ENCODE data around the gene EFNA1.

EFNA1 gene

DNA sequence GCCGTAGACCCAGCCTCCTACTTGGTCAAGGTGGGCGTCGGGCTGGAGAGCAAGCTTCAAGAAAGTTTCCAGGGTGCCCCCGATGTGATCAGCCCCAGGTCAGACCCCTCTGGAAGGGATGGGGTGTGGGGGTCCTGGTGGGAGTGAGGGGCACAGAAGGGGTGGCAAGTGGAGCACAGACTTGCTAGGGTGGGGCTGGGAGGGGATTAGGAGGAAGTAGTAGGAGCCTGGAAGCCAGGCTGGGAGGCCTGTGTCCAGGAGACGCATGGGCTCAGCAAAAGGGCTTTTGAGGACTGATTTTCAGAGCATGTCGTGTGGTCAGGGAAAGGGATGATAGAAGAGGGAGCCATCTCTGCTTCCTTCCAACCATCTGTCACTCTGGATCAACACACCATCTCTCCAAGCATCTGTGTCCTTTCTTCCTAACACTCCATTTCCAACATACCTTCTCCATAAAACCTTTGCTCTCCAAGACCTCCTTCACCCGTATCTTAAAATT lies 54.4 kb downstream of the EFNA1 start:
- TF ChIP-seq, protein P1, sequence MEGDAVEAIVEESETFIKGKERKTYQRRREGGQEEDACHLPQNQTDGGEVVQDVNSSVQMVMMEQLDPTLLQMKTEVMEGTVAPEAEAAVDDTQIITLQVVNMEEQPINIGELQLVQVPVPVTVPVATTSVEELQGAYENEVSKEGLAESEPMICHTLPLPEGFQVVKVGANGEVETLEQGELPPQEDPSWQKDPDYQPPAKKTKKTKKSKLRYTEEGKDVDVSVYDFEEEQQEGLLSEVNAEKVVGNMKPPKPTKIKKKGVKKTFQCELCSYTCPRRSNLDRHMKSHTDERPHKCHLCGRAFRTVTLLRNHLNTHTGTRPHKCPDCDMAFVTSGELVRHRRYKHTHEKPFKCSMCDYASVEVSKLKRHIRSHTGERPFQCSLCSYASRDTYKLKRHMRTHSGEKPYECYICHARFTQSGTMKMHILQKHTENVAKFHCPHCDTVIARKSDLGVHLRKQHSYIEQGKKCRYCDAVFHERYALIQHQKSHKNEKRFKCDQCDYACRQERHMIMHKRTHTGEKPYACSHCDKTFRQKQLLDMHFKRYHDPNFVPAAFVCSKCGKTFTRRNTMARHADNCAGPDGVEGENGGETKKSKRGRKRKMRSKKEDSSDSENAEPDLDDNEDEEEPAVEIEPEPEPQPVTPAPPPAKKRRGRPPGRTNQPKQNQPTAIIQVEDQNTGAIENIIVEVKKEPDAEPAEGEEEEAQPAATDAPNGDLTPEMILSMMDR (IDR thresholded peaks at IDR 0.05), result no peak

DNA sequence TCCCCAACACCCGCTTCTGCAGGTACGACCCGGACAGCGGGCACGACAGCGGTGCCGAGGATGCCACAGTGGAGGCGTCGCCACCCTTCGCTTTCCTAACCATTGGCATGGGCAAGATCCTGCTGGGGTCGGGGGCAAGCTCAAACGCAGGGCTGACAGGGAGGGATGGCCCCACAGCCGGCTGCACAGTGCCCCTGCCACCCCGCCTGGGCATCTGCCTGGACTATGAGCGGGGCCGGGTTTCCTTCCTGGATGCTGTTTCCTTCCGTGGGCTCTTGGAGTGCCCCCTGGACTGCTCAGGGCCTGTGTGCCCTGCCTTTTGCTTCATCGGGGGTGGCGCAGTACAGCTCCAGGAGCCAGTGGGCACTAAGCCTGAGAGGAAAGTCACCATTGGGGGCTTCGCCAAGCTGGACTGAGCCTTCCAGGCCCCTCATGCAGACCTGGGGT lies 56.1 kb downstream of the EFNA1 start:
- TF ChIP-seq, protein P1 (IDR thresholded peaks at IDR 0.05), result no peak

DNA sequence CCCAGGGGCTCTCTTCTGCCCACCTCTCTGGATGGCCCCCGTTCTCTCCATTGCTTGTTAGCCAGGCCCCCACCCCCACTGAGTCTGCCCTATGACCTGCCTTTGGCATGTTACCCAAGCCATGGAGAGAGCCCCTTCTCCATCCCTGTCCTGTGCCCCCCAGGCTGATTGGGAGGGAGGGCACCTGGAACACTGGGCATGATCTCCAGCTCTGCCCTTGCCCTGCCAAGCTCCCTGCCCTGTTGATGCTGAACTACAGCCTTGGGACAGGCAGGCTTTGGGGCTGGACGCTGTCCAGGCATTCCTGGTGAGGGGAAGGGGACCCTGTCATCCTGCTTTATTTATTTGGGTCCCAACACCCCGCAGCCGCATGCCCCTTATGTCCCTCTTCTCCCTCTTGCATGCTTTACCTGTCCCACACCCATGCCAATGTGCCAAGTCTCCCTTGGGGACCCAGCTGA lies 56.7 kb downstream of the EFNA1 start:
- TF ChIP-seq, protein P1 (IDR thresholded peaks at IDR 0.05), result no peak

All from LNCAP (cell line).